A549 (cell line): ENCODE measurements around the gene ZNF212. TPM values are rescaled to one million over a fixed set of nuclear protein-coding genes. Genes with fewer than 3 reads are reported as not detected.
"Not testable (repeated sequence)": the region's sequence is repeated elsewhere in the genome, so short reads cannot be mapped to it uniquely, and the experiment has no call there.

ENCODE experiments used
- ATAC-seq, 2 experiments: fragments of 200-7000 bp in 1 of 2; fragments of >200 bp in 1 of 2; cut with Nextera tagmentation in 1 of 2; cut with Tn5 transposase in 1 of 2; 3 replicates each; pipeline versions ENCODE4 v1.8.0 to v1.9.1; 2018 to 2020; ENCODE audit warnings: mild to moderate bottlenecking in 1 of 2, moderate library complexity in 1 of 2
- CTCF ChIA-PET: fragments of 300-600 bp; sonication (Branson Sonifier 250); formaldehyde crosslinking; extraction: SDS; loops from one replicate; lab custom pipeline; 2021; ENCODE audit warnings: antibody characterized with exemption, inconsistent platforms; lab: Yijun Ruan, JAX
- POLR2A ChIA-PET: fragments of 350-600 bp; formaldehyde crosslinking; extraction: SDS; loops from one replicate; lab custom pipeline; 2021; ENCODE audit warnings: antibody characterized with exemption, inconsistent platforms; lab: Yijun Ruan, JAX
- DNase-seq, 2 experiments: peaks; one replicate each; pipeline versions ENCODE4 v3.0.0 to v3.0.0-alpha.2; 2011 to 2016; ENCODE audit warnings: low read depth in 1 of 2, low spot score in 1 of 2
- FAIRE-seq: peaks from 2 replicates; lab custom pipeline; 2011; peaks lifted over from hg19 to GRCh38; lab: Jason Lieb, UNC
- H3K27ac ChIP-seq, 2 experiments: fragments of >200 bp; sonication (Bioruptor Twin); formaldehyde crosslinking; 3 replicates each; pipeline ENCODE4 v1.5.1; 2016 to 2017
- H3K4me1 ChIP-seq: fragments of >200 bp; sonication (Bioruptor Twin); formaldehyde crosslinking; 3 replicates; pipeline ENCODE4 v1.6.1; 2016
- H3K4me2 ChIP-seq: fragments of >200 bp; sonication (Bioruptor Twin); formaldehyde crosslinking; 3 replicates; pipeline ENCODE4 v1.6.1; 2016
- H3K4me3 ChIP-seq: fragments of >200 bp; sonication (Bioruptor Twin); formaldehyde crosslinking; 3 replicates; pipeline ENCODE4 v1.5.1; 2016
- H3K9me3 ChIP-seq: fragments of >200 bp; sonication (Bioruptor Twin); formaldehyde crosslinking; 3 replicates; pipeline ENCODE4 v1.6.1; 2016
- ATOH8 ChIP-seq: fragments of 250-450 bp; sonication (Bioruptor Pico); IDR thresholded peaks from 2 replicates; pipeline ENCODE4 v1.5.0; 2020; ENCODE audit warnings: low read depth, mild to moderate bottlenecking, moderate library complexity
- BCL3 ChIP-seq: fragments of >200 bp; sonication (Bioruptor Twin); formaldehyde crosslinking; IDR thresholded peaks from 3 replicates; pipeline ENCODE4 v1.6.1; 2016
- CBX2 ChIP-seq: fragments of 200-600 bp; sonication (generic); IDR thresholded peaks from 2 replicates; pipeline ENCODE4 v1.6.1; 2016; ENCODE audit warnings: low read depth, mild to moderate bottlenecking, borderline replicate concordance
- CBX8 ChIP-seq: fragments of 200-600 bp; sonication (generic); IDR thresholded peaks from 2 replicates; pipeline ENCODE4 v1.6.1; 2016
- CHD4 ChIP-seq: fragments of 200-600 bp; sonication (generic); IDR thresholded peaks from 2 replicates; pipeline ENCODE4 v1.6.1; 2016; ENCODE audit warnings: antibody characterized with exemption, mild to moderate bottlenecking, borderline replicate concordance
- EP300 ChIP-seq, 2 experiments: fragments of >200 bp; sonication (Bioruptor Twin); formaldehyde crosslinking; IDR thresholded peaks; 2 replicates in 1 of 2; 3 replicates in 1 of 2; pipeline ENCODE4 v1.6.1; 2016 to 2017
- ESRRA ChIP-seq: fragments of 150-350 bp; IDR thresholded peaks from 2 replicates; pipeline ENCODE4 v1.6.1; 2014; ENCODE audit warnings: mild to moderate bottlenecking, low read length, borderline replicate concordance
- FOSB ChIP-seq: fragments of 250-450 bp; sonication (Bioruptor Pico); IDR thresholded peaks from 2 replicates; pipeline ENCODE4 v1.5.0; 2020; ENCODE audit warnings: mild to moderate bottlenecking, moderate library complexity
- FOSL2 ChIP-seq, 2 experiments: fragments of 450-650 bp in 1 of 2; fragments of >200 bp in 1 of 2; sonication (Bioruptor Twin) in 1 of 2; formaldehyde crosslinking; IDR thresholded peaks; 2 replicates each; pipeline versions ENCODE4 v1.5.0 to v1.6.1; 2016 to 2020; ENCODE audit warnings: mild to moderate bottlenecking in 1 of 2, moderate library complexity in 1 of 2
- FOXS1 ChIP-seq: fragments of 250-450 bp; sonication (Bioruptor Pico); IDR thresholded peaks from 2 replicates; pipeline ENCODE4 v1.5.0; 2020; ENCODE audit warnings: mild to moderate bottlenecking, moderate library complexity
- HDAC2 ChIP-seq: fragments of 200-600 bp; sonication (generic); IDR thresholded peaks from 2 replicates; pipeline ENCODE4 v1.6.1; 2016
- HEYL ChIP-seq: fragments of 250-450 bp; sonication (Bioruptor Pico); IDR thresholded peaks from 2 replicates; pipeline ENCODE4 v1.8.0; 2021; ENCODE audit warnings: mild to moderate bottlenecking, moderate library complexity
- HMGXB4 ChIP-seq: fragments of 250-450 bp; sonication (Bioruptor Pico); IDR thresholded peaks from 2 replicates; pipeline ENCODE4 v1.5.0; 2021; ENCODE audit warnings: mild to moderate bottlenecking, moderate library complexity, borderline replicate concordance
- JUN ChIP-seq, 2 experiments: fragments of >200 bp; sonication (Bioruptor Twin); formaldehyde crosslinking; IDR thresholded peaks; 2 replicates in 1 of 2; 3 replicates in 1 of 2; pipeline ENCODE4 v1.6.1; 2016 to 2017
- JUNB ChIP-seq: fragments of >200 bp; sonication (Bioruptor Twin); formaldehyde crosslinking; IDR thresholded peaks from 2 replicates; pipeline ENCODE4 v1.6.1; 2016
- MYC ChIP-seq: IDR thresholded peaks from 2 replicates; pipeline ENCODE4 v1.6.1; 2012; ENCODE audit warnings: mild to moderate bottlenecking, inconsistent platforms, low read length, improper control_type of control experiment, borderline replicate concordance
- NFE2L2 ChIP-seq: fragments of 150-350 bp; conservative IDR thresholded peaks from 2 replicates; pipeline ENCODE4 v1.6.1; 2014; ENCODE audit warnings: low read length
- NR3C1 ChIP-seq: fragments of >200 bp; sonication (Bioruptor Twin); formaldehyde crosslinking; IDR thresholded peaks from 3 replicates; pipeline ENCODE4 v1.6.1; 2017
- POLR2A ChIP-seq: IDR thresholded peaks from 2 replicates; pipeline ENCODE4 v1.6.1; 2012; ENCODE audit warnings: mild to moderate bottlenecking, low read length
- RAD21 ChIP-seq, 2 experiments: fragments of >200 bp in 1 of 2; sonication (Bioruptor Twin) in 1 of 2; formaldehyde crosslinking in 1 of 2; IDR thresholded peaks in 1 of 2; conservative IDR thresholded peaks in 1 of 2; 2 replicates in 1 of 2; 3 replicates in 1 of 2; pipeline ENCODE4 v1.6.1; 2012 to 2018; ENCODE audit warnings: inconsistent platforms in 1 of 2
- RARB ChIP-seq: fragments of 250-450 bp; sonication (Bioruptor Pico); IDR thresholded peaks from 2 replicates; pipeline ENCODE4 v1.8.0; 2021; ENCODE audit warnings: mild to moderate bottlenecking, moderate library complexity
- RFX5 ChIP-seq: fragments of 450-650 bp; IDR thresholded peaks from 2 replicates; pipeline ENCODE4 v1.7.1; 2014; ENCODE audit warnings: antibody characterized with exemption, mild to moderate bottlenecking, moderate library complexity
- RNF2 ChIP-seq: fragments of 200-600 bp; sonication (generic); IDR thresholded peaks from 2 replicates; pipeline ENCODE4 v1.6.1; 2016; ENCODE audit warnings: low read depth, mild to moderate bottlenecking, antibody characterized with exemption, moderate library complexity, borderline replicate concordance
- SMC3 ChIP-seq: fragments of >200 bp; sonication (Bioruptor Twin); formaldehyde crosslinking; IDR thresholded peaks from 3 replicates; pipeline ENCODE4 v1.6.1; 2018; ENCODE audit warnings: inconsistent platforms
- TFCP2L1 ChIP-seq: fragments of 250-450 bp; sonication (Bioruptor Pico); IDR thresholded peaks from 2 replicates; pipeline ENCODE4 v1.5.0; 2021; ENCODE audit warnings: mild to moderate bottlenecking
- TP53 ChIP-seq: fragments of 250-450 bp; sonication (Bioruptor Pico); IDR thresholded peaks from 2 replicates; pipeline ENCODE4 v1.5.0; 2021; ENCODE audit warnings: mild to moderate bottlenecking, moderate library complexity
- USF2 ChIP-seq: fragments of 450-650 bp; IDR thresholded peaks from 2 replicates; pipeline ENCODE4 v1.6.1; 2014; ENCODE audit warnings: antibody characterized with exemption
- ZFP36 ChIP-seq: fragments of 450-650 bp; IDR thresholded peaks from 2 replicates; pipeline ENCODE4 v1.6.1; 2014; ENCODE audit warnings: borderline replicate concordance; ENCODE audit not compliant: partially characterized antibody
- ZNF302 ChIP-seq: fragments of 250-450 bp; sonication (Bioruptor Pico); IDR thresholded peaks from 2 replicates; pipeline ENCODE4 v1.9.0; 2021; ENCODE audit warnings: inconsistent platforms, mild to moderate bottlenecking, moderate library complexity
- ZSCAN20 ChIP-seq: fragments of 250-450 bp; sonication (Bioruptor Pico); IDR thresholded peaks from 2 replicates; pipeline ENCODE4 v1.8.0; 2022; ENCODE audit warnings: mild to moderate bottlenecking, moderate library complexity
- WGBS: methylation state at CpG from one replicate; pipeline ENCODE4 v1.1.6; 2017; ENCODE audit errors: missing lambda C conversion rate; 5-methylcytosine and 5-hydroxymethylcytosine counted together
- polyA plus RNA-seq, 4 experiments: library from polyadenylated mRNA; depleted of rRNA in 3 of 4; stranded (reverse); fragments of >200 nt; fragmentation: RNase III in 1 of 4; extraction: RNeasy Plus Mini Kit Qiagen cat#74134 plus additional on column Dnase treatment in 1 of 4; gene quantifications; 2 replicates in 3 of 4; 3 replicates in 1 of 4; pipeline ENCODE4 v1.2.3, GENCODE V29; 2011 to 2017

Gene ZNF212
- polyA plus RNA-seq, 2 of the 4 experiments (the other 2 are of a cell fraction), result 5.5 to 7.9 TPM

- CTCF ChIA-PET, result interaction anchor here (1.0 to 8.6 kb wide), 6 partner anchors 11 to 490 kb away, joined by 3 to 78 read pairs (median 6); partner anchors contain the start of genes ZNF282, ZNF398 and ZNF783
- ATAC-seq, FAIRE-seq: not testable (repeated sequence)
Measured at GRCh38 chr7:149251518-149251917, 12.1 kb downstream of the ZNF212 start.

GRCh38 chr7:149252378-149252777, 12.9 kb downstream of the ZNF212 start:
- POLR2A ChIA-PET, result interaction anchor here (0.6 to 1.5 kb wide), 2 partner anchors 11 to 22 kb away, joined by 3 read pairs; no protein-coding TSS in a partner anchor
- no peak for TF ChIP-seq HDAC2
- no peak for TF ChIP-seq SMC3
- TF ChIP-seq RAD21 (conservative IDR thresholded peaks at IDR 0.05 in 1 of 2, IDR thresholded peaks at IDR 0.05 in 1 of 2), result no peak
- TF ChIP-seq CBX8, result no peak
- TF ChIP-seq TP53, result no peak
- no peak for TF ChIP-seq JUN (IDR thresholded peaks at IDR 0.05)
- TF ChIP-seq TFCP2L1 (CRISPR knock-in tag), result no peak
- no peak for TF ChIP-seq ZSCAN20
- no peak for TF ChIP-seq EP300 (IDR thresholded peaks at IDR 0.05)
- no peak for TF ChIP-seq CHD4
- TF ChIP-seq RFX5, result no peak
- TF ChIP-seq NFE2L2, result no peak
- TF ChIP-seq USF2, result no peak
- no peak for TF ChIP-seq POLR2A
- TF ChIP-seq ZNF302, result no peak
- TF ChIP-seq CBX2, result no peak
- no peak for TF ChIP-seq JUNB
- TF ChIP-seq MYC, result no peak
- H3K4me3 ChIP-seq, result no peak overlapping the region
- no peak overlapping the region for H3K4me2 ChIP-seq
- H3K27ac ChIP-seq, result no peak overlapping the region
- 91% methylated on average over 2 of the region's 2 CpGs for WGBS
- FAIRE-seq (no peak), ATAC-seq (no peak), DNase-seq (no peak)
- H3K4me1 ChIP-seq, result no peaks in the 10 kb centered on the region
- CTCF ChIA-PET, result interaction anchor here (0.7 to 8.6 kb wide), 5 partner anchors 10 to 170 kb away, joined by 3 to 78 read pairs (median 6); partner anchors contain the start of genes ZNF282, ZNF398 and ZNF783
- H3K9me3 ChIP-seq, result no peaks in the 10 kb centered on the region

More at GRCh38 chr7:149251518-149251917, 12.1 kb downstream of the ZNF212 start:
- POLR2A ChIA-PET, result interaction anchor here (0.6 to 1.5 kb wide), 3 partner anchors 11 to 23 kb away, joined by 3 to 7 read pairs (median 3); partner anchors contain the start of gene ZNF783
- not testable (repeated sequence) for H3K9me3 ChIP-seq, H3K27ac ChIP-seq, DNase-seq, H3K4me1 ChIP-seq, H3K4me3 ChIP-seq, H3K4me2 ChIP-seq
- 94% methylated on average over 10 of the region's 10 CpGs for WGBS

GRCh38 chr7:149253665-149254064, 14.2 kb downstream of the ZNF212 start:
- Histone ChIP-seq H3K27ac (no peak overlapping the region), H3K4me2 (no peak overlapping the region), H3K9me3 (no peaks in the 10 kb centered on the region), H3K4me3 (no peak overlapping the region), H3K4me1 (no peaks in the 10 kb centered on the region)
- no peak for DNase-seq
- TF ChIP-seq ATOH8 (CRISPR knock-in tag), result no peak
- TF ChIP-seq BCL3, result no peak
- no peak for TF ChIP-seq FOSB (CRISPR knock-in tag)
- TF ChIP-seq NR3C1, result no peak
- TF ChIP-seq ESRRA, result no peak
- no peak for TF ChIP-seq RARB (CRISPR knock-in tag)
- TF ChIP-seq FOSL2 (IDR thresholded peaks at IDR 0.05), result no peak
- no peak for TF ChIP-seq FOSL2 (CRISPR knock-in tag; IDR thresholded peaks at IDR 0.05)
- no peak for TF ChIP-seq RAD21 (conservative IDR thresholded peaks at IDR 0.05 in 1 of 2, IDR thresholded peaks at IDR 0.05 in 1 of 2)
- TF ChIP-seq JUNB, result no peak
- no peak for TF ChIP-seq HMGXB4 (CRISPR knock-in tag)
- no peak for TF ChIP-seq RNF2
- no peak for TF ChIP-seq ZSCAN20
- TF ChIP-seq JUN (IDR thresholded peaks at IDR 0.05), result no peak
- TF ChIP-seq TP53, result no peak
- no peak for TF ChIP-seq HEYL (CRISPR knock-in tag)
- TF ChIP-seq FOXS1, result no peak
- TF ChIP-seq ZFP36, result no peak
- CTCF ChIA-PET, result interaction anchor here (0.6 to 8.6 kb wide), 4 partner anchors 8 to 203 kb away, joined by 3 to 78 read pairs (median 4); partner anchors contain the start of genes ZNF398 and ZNF783
- no peak for FAIRE-seq
- 89% methylated on average over 4 of the region's 7 CpGs for WGBS
- no peak for ATAC-seq
- POLR2A ChIA-PET, result no interaction called here
